ENCODE measurements around the gene MRPS22.
"Not testable (repeated sequence)": the region's sequence is repeated elsewhere in the genome, so short reads cannot be mapped to it uniquely, and the experiment has no call there.

MRPS22 gene

DNA sequence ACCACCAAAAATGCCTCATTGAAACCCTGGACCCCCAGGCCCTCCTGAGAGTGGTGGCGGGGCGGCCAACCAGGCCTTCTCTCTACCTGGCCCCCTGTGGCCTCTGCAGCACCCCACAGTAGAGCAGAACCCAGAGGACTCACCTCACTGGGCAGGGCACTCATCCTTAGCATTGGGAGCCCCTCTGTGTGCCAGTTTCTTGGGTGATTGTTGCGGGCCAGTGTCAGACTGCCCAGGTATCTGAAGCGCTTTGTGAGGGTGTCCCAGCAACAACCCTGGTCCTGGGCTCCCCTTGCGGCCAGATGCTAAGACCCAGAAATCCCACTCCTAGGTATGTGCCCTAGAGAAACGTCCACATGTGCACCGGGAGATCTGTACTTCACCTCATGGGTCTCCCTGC is 20.7 kb upstream of the MRPS22 start:
- Histone ChIP-seq H3K9ac (ENCODE audit: low read length in 2 of 2) (no peak overlapping the region), H3K4me1 (ENCODE audit: control insufficient read depth, insufficient read depth, low read length) (no peaks in the 10 kb centered on the region), H3K9me3 (ENCODE audit: control insufficient read depth in 2 of 2, low read length in 2 of 2) (no peaks in the 10 kb centered on the region), H3K27ac (ENCODE audit: low read length) (no peak overlapping the region), H3K4me3 (ENCODE audit: low read length in 2 of 2) (no peak overlapping the region), H3K36me3 (ENCODE audit: control insufficient read depth in 2 of 2, insufficient read depth in 2 of 2, low read length in 2 of 2) (no peaks in the 10 kb centered on the region), H3K27me3 (ENCODE audit: control insufficient read depth in 1 of 2, insufficient read depth in 2 of 2, low read length in 2 of 2) (peaks cover 6 to 9% of the 10 kb centered on the region in 2 donors)

DNA sequence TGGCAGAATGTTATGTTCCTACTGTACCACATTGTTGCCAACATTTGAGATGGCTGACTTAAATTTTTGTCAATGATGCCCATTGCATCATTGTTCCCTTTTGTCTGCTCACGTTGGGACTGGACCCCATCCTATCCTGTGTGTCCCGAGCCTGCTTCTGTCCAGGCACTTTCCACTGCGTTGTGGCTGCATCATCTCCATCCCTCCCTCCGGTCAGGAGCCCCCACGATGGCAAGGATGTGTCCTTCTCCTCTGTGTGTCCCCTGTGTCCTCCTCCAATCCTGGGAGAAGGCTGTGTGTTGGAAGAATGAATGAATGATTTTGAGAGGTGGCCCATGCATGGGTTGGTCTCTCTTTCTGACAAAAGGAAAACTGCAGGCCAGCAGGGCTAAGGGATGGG is 19.4 kb upstream of the MRPS22 start:
- Histone ChIP-seq H3K36me3 (ENCODE audit: control insufficient read depth in 2 of 2, insufficient read depth in 2 of 2, low read length in 2 of 2) (no peaks in the 10 kb centered on the region), H3K27me3 (ENCODE audit: control insufficient read depth in 1 of 2, insufficient read depth in 2 of 2, low read length in 2 of 2) (peaks cover 0 to 4% of the 10 kb centered on the region in 2 donors), H3K4me1 (ENCODE audit: control insufficient read depth, insufficient read depth, low read length) (peaks cover 4% of the 10 kb centered on the region), H3K27ac (ENCODE audit: low read length) (no peak overlapping the region), H3K4me3 (ENCODE audit: low read length in 2 of 2) (no peak overlapping the region), H3K9ac (ENCODE audit: low read length in 2 of 2) (no peak overlapping the region), H3K9me3 (ENCODE audit: control insufficient read depth in 2 of 2, low read length in 2 of 2) (no peaks in the 10 kb centered on the region)

DNA sequence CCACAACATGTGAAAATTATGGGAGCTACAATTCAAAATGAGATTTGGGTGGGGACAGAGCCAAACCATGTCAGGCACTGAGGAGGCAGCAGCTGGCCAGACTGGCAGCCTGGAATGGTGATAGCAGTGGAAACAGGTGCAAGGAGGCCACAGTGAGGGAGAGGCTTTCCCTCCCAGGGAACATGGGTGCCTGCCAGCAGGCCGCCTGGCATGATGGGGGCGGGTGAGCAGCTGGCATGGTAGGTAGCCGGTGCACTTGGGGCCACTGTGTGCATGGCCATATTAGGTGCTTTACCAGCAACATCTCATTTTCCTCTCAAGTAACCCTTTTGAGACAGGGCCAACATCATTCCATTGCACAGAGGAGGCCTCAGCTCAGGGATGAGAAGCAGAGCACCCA is 18.3 kb upstream of the MRPS22 start:
- Histone ChIP-seq H3K4me3 (ENCODE audit: low read length in 2 of 2) (no peak overlapping the region), H3K9me3 (ENCODE audit: control insufficient read depth in 2 of 2, low read length in 2 of 2) (no peaks in the 10 kb centered on the region), H3K4me1 (ENCODE audit: control insufficient read depth, insufficient read depth, low read length) (peaks cover 6% of the 10 kb centered on the region), H3K36me3 (ENCODE audit: control insufficient read depth in 2 of 2, insufficient read depth in 2 of 2, low read length in 2 of 2) (no peaks in the 10 kb centered on the region), H3K27ac (ENCODE audit: low read length) (no peak overlapping the region), H3K27me3 (ENCODE audit: control insufficient read depth in 1 of 2, insufficient read depth in 2 of 2, low read length in 2 of 2) (peaks cover 0 to 15% of the 10 kb centered on the region in 2 donors), H3K9ac (ENCODE audit: low read length in 2 of 2) (no peak overlapping the region)

DNA sequence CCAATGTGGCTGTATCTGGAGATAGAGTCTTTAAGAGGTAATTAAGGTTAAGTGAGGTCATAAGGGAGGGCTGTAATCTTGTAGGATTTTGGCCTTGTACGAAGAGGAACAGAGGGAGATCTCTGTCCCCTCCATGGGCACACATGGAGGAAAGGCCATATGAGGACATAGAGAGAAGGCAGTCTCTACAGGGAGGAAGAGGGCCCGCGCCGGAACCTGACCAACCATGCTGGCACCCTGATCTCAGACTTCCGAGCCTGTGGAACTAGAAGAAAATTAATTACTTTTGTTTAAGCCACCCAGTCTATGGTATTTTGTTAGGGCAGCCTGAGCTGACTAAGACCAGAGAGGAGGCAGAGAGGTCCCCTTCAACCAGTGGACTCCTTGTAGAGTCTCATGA is 17.7 kb upstream of the MRPS22 start:
- Histone ChIP-seq H3K27me3 (ENCODE audit: control insufficient read depth in 1 of 2, insufficient read depth in 2 of 2, low read length in 2 of 2) (peaks cover 0 to 16% of the 10 kb centered on the region in 2 donors), H3K9ac (ENCODE audit: low read length in 2 of 2) (no peak overlapping the region), H3K4me1 (ENCODE audit: control insufficient read depth, insufficient read depth, low read length) (peaks cover 6% of the 10 kb centered on the region), H3K4me3 (ENCODE audit: low read length in 2 of 2) (no peak overlapping the region), H3K27ac (ENCODE audit: low read length) (no peak overlapping the region), H3K9me3 (ENCODE audit: control insufficient read depth in 2 of 2, low read length in 2 of 2) (no peaks in the 10 kb centered on the region), H3K36me3 (ENCODE audit: control insufficient read depth in 2 of 2, insufficient read depth in 2 of 2, low read length in 2 of 2) (no peaks in the 10 kb centered on the region)

DNA sequence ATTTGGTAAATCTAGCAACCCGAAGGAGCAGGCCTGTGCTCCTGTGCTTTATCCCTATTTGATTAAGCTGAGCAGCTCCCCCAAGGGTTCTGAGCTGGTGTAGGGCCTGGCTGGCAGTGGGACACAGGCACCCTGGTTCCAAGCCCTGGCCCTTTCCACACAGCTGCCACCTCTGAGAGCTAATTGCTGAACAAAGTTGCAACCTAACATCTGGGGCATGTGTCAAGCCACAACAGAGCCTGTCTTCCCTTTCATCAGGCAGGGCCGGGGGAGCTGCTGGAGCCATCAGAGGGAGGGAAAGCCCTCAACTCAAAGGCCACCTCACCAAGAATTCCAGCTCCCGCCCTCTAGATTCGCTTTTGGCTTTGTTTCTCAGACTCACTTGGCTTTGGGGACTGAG is 17.1 kb upstream of the MRPS22 start:
- Histone ChIP-seq H3K9me3 (ENCODE audit: control insufficient read depth in 2 of 2, low read length in 2 of 2) (no peaks in the 10 kb centered on the region), H3K4me3 (ENCODE audit: low read length in 2 of 2) (no peak overlapping the region), H3K27ac (ENCODE audit: low read length) (no peak overlapping the region), H3K9ac (ENCODE audit: low read length in 2 of 2) (no peak overlapping the region), H3K27me3 (ENCODE audit: control insufficient read depth in 1 of 2, insufficient read depth in 2 of 2, low read length in 2 of 2) (peaks cover 0 to 16% of the 10 kb centered on the region in 2 donors), H3K36me3 (ENCODE audit: control insufficient read depth in 2 of 2, insufficient read depth in 2 of 2, low read length in 2 of 2) (no peaks in the 10 kb centered on the region), H3K4me1 (ENCODE audit: control insufficient read depth, insufficient read depth, low read length) (peaks cover 6% of the 10 kb centered on the region)

DNA sequence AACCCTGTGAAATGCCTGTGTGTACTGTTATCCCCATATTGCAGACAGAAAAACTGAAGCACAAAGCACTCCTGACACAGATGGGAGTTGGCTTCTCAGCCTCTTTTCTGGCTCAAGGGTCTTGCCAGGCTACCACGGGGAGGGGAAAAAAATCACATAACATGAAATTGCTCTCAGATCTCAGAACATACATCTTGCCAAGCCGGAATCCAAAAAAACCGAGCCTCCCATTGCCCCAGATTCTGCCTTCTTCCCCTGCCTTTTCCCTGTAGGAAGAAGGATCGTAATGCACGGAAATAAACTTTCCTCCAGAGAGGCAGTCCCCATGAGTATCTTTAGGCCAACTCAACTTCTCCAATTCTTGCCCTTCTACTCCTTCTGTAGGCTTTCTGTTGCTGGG is 16.6 kb upstream of the MRPS22 start:
- H3K4me3 ChIP-seq (ENCODE audit: low read length in 2 of 2), result no peak overlapping the region
- peaks cover 0 to 16% of the 10 kb centered on the region in 2 donors for H3K27me3 ChIP-seq (ENCODE audit: control insufficient read depth in 1 of 2, insufficient read depth in 2 of 2, low read length in 2 of 2)
- no peak overlapping the region for H3K27ac ChIP-seq (ENCODE audit: low read length)
- no peak overlapping the region for H3K9ac ChIP-seq (ENCODE audit: low read length in 2 of 2)
- H3K9me3 ChIP-seq (ENCODE audit: control insufficient read depth in 2 of 2, low read length in 2 of 2), result no peaks in the 10 kb centered on the region
- no peaks in the 10 kb centered on the region for H3K36me3 ChIP-seq (ENCODE audit: control insufficient read depth in 2 of 2, insufficient read depth in 2 of 2, low read length in 2 of 2)
- H3K4me1 ChIP-seq (ENCODE audit: control insufficient read depth, insufficient read depth, low read length), result peaks cover 6% of the 10 kb centered on the region

DNA sequence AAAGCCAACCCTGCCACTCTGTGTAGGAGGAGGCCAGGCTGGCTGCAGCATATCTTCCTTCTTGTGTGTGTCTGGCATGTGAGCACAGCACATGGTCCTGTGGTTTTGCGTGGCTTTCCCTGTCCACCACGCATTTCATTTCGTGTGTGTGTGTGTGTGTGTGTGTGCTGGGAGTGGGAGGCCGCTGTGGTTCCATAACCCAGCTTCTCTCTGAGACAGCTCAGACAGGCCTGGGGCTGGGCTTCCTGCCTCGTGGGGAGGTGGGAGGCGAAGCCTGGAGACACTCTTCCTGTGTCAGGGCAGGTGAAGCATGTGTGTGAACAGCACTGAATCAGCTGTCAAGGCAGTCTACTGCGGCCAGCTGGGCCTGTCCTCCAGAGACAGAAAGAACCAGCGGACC is 16.0 kb upstream of the MRPS22 start:
- no peaks in the 10 kb centered on the region for H3K9me3 ChIP-seq (ENCODE audit: control insufficient read depth in 2 of 2, low read length in 2 of 2)
- H3K4me1 ChIP-seq (ENCODE audit: control insufficient read depth, insufficient read depth, low read length), result peaks cover 6% of the 10 kb centered on the region
- H3K4me3 ChIP-seq (ENCODE audit: low read length in 2 of 2), result no peak overlapping the region
- no peaks in the 10 kb centered on the region for H3K36me3 ChIP-seq (ENCODE audit: control insufficient read depth in 2 of 2, insufficient read depth in 2 of 2, low read length in 2 of 2)
- peaks cover 0 to 16% of the 10 kb centered on the region in 2 donors for H3K27me3 ChIP-seq (ENCODE audit: control insufficient read depth in 1 of 2, insufficient read depth in 2 of 2, low read length in 2 of 2)
- H3K27ac ChIP-seq (ENCODE audit: low read length), result no peak overlapping the region
- no peak overlapping the region for H3K9ac ChIP-seq (ENCODE audit: low read length in 2 of 2)

DNA sequence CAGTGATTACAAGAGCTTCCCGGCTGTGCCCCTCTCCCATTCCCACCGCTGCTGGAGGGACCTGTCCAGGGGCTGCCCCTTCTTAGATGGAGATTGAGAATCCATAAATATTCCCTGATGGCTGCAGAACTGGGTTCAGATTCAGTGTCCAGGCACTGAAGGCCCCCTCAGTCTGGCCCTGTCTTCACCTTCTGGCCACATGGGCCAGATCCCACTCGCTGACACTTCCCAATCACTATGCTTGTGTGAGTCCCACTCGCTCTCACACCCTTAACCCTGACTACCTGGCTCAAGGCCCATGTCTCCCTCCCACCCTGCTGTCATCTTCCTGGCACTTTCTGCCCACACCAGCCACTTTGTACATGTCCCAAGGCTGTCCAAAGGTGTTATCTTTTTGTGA is 15.5 kb upstream of the MRPS22 start:
- Histone ChIP-seq H3K9ac (ENCODE audit: low read length in 2 of 2) (no peak overlapping the region), H3K27me3 (ENCODE audit: control insufficient read depth in 1 of 2, insufficient read depth in 2 of 2, low read length in 2 of 2) (peaks cover 0 to 16% of the 10 kb centered on the region in 2 donors), H3K27ac (ENCODE audit: low read length) (no peak overlapping the region), H3K36me3 (ENCODE audit: control insufficient read depth in 2 of 2, insufficient read depth in 2 of 2, low read length in 2 of 2) (no peaks in the 10 kb centered on the region), H3K4me1 (ENCODE audit: control insufficient read depth, insufficient read depth, low read length) (peaks cover 6% of the 10 kb centered on the region), H3K4me3 (ENCODE audit: low read length in 2 of 2) (no peak overlapping the region), H3K9me3 (ENCODE audit: control insufficient read depth in 2 of 2, low read length in 2 of 2) (no peaks in the 10 kb centered on the region)

DNA sequence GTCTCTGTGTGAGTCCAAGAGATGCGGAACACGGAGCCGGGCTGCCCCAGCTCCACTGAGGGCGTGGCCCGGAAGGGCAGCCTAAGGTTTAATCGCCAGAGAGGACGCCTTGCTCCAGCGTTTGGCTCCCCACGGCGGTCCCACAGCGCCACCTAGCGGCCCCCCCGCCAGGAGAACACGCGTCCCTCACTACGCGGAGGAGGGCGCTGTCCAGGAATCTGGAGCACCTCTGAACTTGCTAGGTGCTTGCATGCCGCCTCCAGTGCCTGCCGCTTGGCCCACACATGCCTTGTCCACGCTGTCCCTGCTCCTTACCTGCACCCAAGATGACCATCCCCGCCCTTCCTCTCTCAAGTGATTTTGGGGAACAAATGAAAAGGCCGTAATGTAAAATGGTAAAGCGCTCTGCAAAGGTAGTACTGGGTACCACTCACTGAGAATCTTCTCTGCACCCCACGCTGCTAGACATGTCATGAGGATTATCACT is 14.4 kb upstream of the MRPS22 start:
- H3K9me3 ChIP-seq (ENCODE audit: control insufficient read depth in 2 of 2, low read length in 2 of 2), result no peaks in the 10 kb centered on the region
- H3K27me3 ChIP-seq (ENCODE audit: control insufficient read depth in 1 of 2, insufficient read depth in 2 of 2, low read length in 2 of 2), result peaks cover 0 to 16% of the 10 kb centered on the region in 2 donors
- peak overlapping the region in 1 of 2 donors; percentile 57 for H3K4me3 ChIP-seq (ENCODE audit: low read length in 2 of 2)
- no peak overlapping the region for H3K9ac ChIP-seq (ENCODE audit: low read length in 2 of 2)
- no peak overlapping the region for H3K27ac ChIP-seq (ENCODE audit: low read length)
- H3K4me1 ChIP-seq (ENCODE audit: control insufficient read depth, insufficient read depth, low read length), result peaks cover 6% of the 10 kb centered on the region
- H3K36me3 ChIP-seq (ENCODE audit: control insufficient read depth in 2 of 2, insufficient read depth in 2 of 2, low read length in 2 of 2), result no peaks in the 10 kb centered on the region

DNA sequence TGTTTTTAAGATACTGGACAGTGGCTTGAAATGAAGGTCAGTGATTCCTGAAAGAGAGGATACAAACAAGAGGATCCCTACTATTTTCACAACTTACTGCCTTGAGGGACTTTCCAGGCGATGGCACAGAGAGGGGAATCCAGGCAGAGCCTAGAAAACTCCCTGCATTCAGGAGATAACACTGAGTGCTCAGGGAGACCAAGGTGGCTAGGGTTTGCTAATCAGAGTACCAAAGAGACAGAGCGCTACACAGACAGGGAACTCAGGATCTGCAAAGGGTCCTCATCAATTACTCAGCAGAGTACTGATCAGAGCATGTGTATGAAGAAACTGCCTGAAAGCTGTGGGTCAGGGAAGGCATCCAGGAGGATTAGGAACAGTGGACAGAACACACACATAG is 11.7 kb upstream of the MRPS22 start:
- H3K9me3 ChIP-seq (ENCODE audit: control insufficient read depth in 2 of 2, low read length in 2 of 2), result no peaks in the 10 kb centered on the region
- no peak overlapping the region for H3K27ac ChIP-seq (ENCODE audit: low read length)
- no peaks in the 10 kb centered on the region for H3K36me3 ChIP-seq (ENCODE audit: control insufficient read depth in 2 of 2, insufficient read depth in 2 of 2, low read length in 2 of 2)
- H3K4me3 ChIP-seq (ENCODE audit: low read length in 2 of 2), result no peak overlapping the region
- H3K27me3 ChIP-seq (ENCODE audit: control insufficient read depth in 1 of 2, insufficient read depth in 2 of 2, low read length in 2 of 2), result peaks cover 0 to 16% of the 10 kb centered on the region in 2 donors
- H3K9ac ChIP-seq (ENCODE audit: low read length in 2 of 2), result no peak overlapping the region
- H3K4me1 ChIP-seq (ENCODE audit: control insufficient read depth, insufficient read depth, low read length), result peaks cover 6% of the 10 kb centered on the region

DNA sequence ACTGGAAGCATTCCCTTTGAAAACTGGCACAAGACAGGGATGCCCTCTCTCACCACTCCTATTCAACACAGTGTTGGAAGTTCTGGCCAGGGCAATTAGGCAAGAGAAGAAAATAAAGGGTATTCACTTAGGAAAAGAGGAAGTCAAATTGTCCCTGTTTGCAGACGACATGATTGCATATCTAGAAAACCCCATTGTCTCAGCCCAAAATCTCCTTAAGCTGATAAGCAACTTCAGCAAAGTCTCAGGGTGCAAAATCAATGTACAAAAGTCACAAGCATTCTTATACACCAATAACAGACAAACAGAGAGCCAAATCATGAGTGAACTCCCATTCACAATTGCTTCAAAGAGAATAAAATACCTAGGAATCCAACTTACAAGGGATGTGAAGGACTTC is 9.1 kb upstream of the MRPS22 start:
- not testable (repeated sequence) for H3K9me3 ChIP-seq (ENCODE audit: control insufficient read depth in 2 of 2, low read length in 2 of 2); H3K9ac ChIP-seq (ENCODE audit: low read length in 2 of 2); H3K4me3 ChIP-seq (ENCODE audit: low read length in 2 of 2); H3K36me3 ChIP-seq (ENCODE audit: control insufficient read depth in 2 of 2, insufficient read depth in 2 of 2, low read length in 2 of 2); H3K4me1 ChIP-seq (ENCODE audit: control insufficient read depth, insufficient read depth, low read length); H3K27ac ChIP-seq (ENCODE audit: low read length)
- H3K27me3 ChIP-seq (ENCODE audit: control insufficient read depth in 1 of 2, insufficient read depth in 2 of 2, low read length in 2 of 2), result peaks cover 0 to 10% of the 10 kb centered on the region in 2 donors
